Glomerular visceral epithelial cell (primary cell): Measurements from ENCODE around the gene TLR1.
"Not testable (repeated sequence)": the region's sequence is repeated elsewhere in the genome, so short reads cannot be mapped to it uniquely, and the experiment has no call there.

Source experiments
- DNase-seq: peaks from one replicate; pipeline ENCODE4 v3.0.0-alpha.2; 2016; ENCODE audit errors: extremely low spot score

TLR1 gene

DNA sequence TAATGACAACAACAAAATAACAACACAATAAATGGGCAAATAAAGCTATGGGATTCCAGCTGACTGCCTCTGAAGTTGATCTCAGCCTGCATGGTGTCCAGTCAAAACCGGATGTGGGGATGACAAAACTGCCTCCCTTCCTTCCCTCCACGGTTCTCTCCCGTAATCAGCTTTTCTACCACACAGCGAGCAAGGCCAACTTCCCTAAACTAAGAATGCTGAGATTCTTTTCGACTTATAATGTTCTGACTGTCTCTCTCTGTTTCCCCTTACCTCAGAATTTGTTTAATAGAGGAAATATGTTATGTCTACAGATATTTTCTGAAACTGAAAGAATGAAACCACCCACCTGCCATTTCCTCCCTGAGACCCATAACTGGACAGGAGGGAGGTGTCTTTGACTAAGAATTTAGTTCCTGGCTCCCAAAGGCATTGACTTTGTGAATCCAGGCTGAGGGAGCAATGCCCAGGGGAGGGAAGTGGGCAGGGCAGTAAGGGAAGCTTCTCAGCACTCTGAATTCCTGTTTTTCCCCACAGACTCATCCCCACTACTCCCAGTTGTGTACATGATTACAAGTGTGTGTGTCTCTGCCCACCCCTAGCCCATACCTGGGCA lies 1.0 kb upstream of the TLR1 start:
- DNase-seq = peak; percentile 53

DNA sequence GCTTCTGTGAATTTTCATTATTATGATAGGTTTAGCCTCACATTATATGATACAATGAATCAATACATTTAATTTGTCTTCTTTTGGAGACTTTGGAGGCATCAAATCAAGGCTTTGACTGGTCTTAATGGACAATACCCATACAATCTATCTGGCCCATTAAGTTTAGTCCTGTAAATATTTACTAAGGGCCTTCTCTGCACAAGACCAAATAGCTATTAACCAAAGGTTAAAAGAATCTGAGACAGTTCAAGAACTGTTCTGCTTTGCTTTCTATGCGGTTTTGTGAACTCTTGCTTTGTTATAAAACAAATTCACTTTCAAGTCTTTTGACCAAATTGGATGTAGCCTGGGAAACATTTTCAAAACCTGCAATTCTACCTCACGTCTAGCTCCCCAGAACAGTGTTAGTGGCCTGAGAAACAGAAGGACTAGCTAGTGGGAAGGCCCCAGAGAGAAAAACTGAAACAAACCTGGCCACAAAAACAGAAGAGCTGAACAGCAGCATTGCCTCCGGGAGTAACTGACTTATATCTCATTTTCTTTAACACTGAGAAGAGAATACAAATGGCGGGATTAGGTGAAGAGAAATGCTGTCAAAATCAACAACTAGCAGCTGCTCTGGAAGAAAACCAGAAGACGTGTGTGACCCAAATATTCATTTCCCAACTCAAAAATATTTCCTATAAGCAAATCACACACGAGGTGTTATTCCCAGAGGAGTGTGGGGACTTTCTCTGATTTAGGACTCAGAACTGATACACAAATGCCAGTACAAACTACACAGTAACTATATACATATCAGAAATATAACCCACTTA lies 548 bp downstream of the TLR1 start:
- DNase-seq = no peak

DNA sequence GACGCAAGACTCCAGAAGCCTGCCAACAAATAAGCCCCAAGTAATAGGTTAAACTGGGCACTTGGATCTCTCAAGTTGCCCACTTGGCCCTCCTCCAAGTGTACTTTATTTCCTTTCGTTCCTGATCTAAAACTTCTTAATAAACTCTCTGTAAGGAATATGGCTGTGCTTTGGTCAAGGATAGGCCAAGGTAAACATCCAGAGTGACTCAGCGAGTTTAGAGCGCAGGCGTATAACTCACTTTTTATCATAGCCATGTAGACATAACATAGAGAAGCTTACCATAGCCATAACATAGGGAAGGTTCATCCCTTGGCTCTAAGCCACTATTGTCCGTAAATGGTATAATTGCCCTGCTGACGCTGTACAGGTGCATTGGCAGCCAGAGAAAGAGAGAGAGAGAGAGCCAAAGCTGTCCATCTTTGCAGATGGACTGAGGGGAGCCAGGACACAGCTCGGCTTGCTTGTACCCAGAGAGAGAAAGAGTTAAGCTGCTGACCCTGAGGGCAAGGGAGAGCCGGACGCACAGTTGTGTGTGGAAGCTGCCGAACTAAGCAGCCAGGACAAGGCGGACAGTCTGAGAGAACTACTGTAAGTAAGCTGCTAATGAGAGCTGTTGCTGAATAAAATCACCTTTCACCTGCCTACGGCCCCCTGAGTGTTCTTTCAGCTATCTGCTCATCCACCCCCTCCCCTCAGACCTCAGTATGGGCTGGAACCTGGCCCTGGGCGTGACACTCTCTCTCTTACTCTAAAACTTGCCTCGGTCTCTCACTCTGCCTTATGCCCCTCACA lies 1.8 kb downstream of the TLR1 start:
- no peak for DNase-seq

DNA sequence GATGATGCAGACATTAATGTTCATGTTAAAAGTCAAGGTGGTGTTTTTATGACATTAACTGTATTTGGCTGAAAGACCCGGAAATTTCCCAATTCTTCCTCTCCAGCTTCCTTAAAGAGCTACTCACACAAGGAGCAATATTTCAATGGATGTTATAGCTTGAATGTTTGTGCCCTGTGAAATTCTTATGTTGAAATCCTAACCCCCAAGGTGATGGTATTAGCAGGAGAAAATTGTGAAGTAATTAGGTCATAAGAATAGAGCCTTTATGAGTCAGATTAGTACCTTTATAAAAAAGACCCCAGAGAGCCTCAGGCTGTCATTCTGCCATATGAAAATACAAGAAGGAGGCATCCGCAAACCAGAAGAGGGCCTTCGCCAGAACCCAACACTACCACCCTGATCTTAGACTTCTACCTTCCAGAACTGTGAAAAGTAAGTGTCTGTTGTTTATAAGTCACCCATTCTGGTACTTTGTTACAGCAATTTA lies 3.6 kb downstream of the TLR1 start:
- peak; percentile 6 for DNase-seq

GRCh38 chr4:38800366-38800765 lies 4.2 kb downstream of the TLR1 start:
- DNase-seq = no peak

DNA sequence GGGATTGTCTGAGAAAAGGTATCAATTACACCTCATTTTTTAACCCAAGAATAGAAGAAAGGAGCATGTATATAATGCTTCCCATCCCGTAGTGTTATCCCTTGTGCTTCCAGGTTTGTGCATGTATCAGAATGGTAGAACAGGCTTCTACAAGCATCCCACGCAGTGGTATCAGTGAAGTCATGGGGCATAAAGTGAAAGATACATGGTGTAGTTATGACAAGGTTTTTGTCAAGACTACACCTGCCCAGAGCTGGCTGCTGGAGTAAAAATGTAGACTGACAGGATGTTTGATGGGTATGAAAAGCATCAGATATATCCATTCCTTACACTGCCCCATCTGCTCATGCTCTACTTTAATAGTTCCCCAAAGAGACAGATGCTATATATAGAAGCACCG lies 9.5 kb downstream of the TLR1 start:
- DNase-seq = no peak

GRCh38 chr4:38794051-38794450 lies 10.5 kb downstream of the TLR1 start:
- no peak for DNase-seq

GRCh38 chr4:38791010-38791409 lies 13.6 kb downstream of the TLR1 start:
- no peak for DNase-seq

- no peak for DNase-seq
These were observed 16.3 kb downstream of the TLR1 start for GRCh38 chr4:38788317-38788716.

- DNase-seq = no peak
These were observed 16.9 kb downstream of the TLR1 start for GRCh38 chr4:38787693-38788092.

DNA sequence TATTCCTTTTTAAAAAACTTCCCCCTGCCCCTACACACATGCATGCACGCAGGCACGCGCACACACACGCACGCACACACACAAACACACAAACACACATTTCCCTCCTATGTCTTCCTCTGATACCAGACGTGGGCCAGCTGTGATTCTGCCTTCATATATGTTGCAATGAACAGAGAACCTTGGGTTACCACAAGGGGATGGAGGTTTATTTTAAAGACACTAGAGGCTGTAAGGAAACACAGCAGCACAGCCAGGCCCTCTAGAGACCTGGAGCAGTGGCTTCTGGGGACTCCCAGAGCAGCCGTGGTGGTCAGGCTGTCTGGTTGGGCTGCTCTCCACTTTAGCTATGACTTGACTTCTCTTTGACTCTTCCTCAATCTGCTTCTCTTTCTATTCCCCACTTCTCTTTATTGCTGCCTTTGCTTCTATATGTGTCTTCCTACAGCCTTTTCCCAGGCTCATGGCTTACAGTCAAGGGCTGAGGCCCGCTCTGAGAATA lies 18.6 kb downstream of the TLR1 start:
- DNase-seq = no peak

DNA sequence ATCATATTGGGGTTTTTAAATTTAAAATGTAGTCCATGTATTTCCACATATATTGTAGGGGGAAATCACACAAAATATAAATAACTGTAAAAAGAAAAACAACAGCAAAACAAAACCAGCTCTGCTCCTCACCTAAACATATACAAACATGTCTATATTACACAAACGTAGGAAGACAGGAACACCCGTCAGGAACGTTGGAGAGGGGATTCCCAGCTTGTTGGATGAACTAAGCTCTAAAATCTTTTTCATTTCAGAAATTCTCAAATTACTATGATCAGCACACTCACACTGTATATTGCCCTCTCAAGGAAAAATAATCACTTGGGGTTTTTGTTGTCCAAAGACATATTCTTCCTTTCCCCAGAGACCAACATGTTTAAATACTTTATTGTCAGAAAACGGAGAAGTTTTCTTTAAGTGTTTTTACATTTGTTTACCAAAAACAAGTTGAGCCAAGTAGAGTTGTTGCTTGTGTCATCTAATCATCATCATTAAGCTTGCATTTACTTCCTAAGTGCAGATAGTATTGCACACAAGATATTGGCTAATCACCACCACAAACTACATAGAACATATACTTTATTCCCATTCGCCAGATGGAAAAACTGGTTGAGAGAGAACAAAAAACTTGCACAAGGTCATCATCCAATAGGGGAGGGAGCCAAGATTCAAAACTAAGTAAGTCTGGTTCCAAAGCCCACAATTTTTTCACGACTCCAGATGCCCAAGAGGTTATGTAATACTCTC lies 19.4 kb downstream of the TLR1 start:
- no peak for DNase-seq

- no peak for DNase-seq
These were observed 20.4 kb downstream of the TLR1 start for GRCh38 chr4:38784141-38784540.

GRCh38 chr4:38783109-38783460 lies 21.5 kb downstream of the TLR1 start:
- no peak for DNase-seq

DNA sequence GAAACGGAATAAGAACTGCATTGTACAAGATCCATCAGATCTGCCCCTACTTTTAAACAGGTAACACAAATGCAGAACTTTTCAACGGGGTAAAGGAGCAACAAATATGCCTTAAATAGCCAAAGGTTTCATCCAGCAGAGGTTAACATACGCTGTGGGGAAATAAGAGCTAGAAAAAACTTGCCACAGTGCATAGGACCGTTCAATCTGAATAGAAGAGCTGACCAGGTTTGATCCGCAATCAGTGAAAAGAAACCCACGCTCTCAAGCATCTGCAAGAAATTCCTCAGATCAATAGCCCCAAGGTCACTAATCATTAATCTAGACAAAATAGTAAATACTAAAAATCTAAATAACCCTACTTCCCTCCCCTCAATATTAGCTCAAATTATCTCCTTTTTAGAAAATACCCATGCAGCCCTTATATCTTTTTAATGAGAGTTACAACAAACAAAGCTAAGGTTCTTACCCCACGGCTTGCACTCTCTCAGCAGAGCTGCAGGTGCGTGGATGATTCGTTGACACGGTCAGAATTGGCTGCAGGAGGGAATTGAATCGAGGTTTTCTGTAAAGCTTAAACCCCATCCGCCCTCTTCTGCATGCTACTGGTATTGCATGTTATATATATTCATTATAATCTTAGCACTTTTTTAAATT lies 22.0 kb downstream of the TLR1 start, which contains the start of gene TLR10:
Gene TLR10 (minus strand): TSS at position 539 of the 657 bp plus-strand sequence. CDS start 7,400 bp downstream, outside the sequence.
- peak; percentile 56 for DNase-seq

DNA sequence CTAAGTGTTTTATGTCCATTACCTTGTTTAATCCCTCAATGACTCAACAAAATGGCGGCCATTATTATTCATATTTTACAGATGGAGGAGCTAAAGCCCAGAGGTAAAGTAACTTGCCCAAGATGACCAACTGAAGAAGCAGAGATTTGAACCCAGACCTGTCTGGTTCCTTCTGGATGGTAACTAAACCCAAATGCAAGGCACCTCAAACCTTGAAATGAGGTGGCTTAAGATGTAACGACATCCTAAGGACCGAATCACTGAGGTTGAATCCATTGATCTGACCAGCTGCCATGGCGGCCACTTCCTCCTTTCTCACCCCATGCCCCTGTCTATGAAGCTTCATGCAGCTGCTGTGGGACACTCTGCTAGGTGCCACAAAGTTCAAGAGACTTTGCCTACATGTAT lies 22.7 kb downstream of the TLR1 start:
- no peak for DNase-seq

DNA sequence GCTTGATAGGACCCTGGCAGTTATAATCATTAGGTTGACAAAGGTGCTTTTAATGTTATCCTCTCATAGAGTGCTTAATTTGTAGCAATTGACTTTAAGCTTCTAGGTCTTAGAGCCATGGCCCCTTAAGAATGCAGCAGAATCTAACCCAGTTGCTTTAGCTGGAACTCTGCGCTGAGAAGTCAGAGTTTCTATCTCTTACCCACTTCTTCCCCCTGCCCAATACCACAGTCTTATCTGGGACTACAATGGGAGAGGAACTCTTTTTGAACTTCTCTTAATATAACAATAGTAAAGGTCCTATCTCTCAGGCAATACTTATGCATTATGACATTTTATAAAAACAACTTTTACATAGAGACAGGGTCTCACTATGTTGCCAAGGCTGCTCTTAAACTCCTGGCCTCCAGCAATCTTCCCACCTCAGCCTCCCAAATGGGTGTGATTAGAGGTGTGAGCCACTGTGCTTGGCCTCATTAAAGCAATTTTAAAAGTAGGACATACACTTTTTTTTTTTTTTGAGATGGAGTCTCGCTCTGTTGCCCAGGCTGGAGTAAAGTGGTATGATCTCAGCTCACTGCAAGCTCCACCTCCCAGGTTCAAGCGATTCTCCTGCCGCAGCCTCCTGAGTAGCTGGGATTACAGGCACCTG lies 23.6 kb downstream of the TLR1 start:
- no peak for DNase-seq

- DNase-seq = no peak
These were observed 24.8 kb downstream of the TLR1 start for GRCh38 chr4:38779790-38780189.

DNA sequence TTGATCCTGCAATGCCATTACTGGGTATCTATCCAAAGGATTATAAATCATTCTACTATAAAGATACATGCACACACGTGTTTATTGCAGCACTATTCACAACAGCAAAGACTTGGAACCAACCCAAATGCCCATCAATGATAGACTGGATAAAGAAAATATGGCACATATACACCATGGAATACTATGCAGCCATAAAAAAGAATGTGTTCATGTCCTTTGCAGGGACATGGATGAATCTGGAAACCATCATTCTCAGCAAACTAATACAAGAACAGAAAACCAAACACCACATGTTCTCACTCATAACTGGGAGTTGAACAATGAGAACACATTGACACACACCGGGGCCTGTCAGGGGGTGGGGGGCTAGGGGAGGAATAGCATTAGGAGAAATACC lies 26.7 kb downstream of the TLR1 start:
- not testable (repeated sequence) for DNase-seq

GRCh38 chr4:38775326-38775725 lies 29.3 kb downstream of the TLR1 start:
- DNase-seq = no peak
